Thoracic aorta (tissue), 2 donors: Measurements from ENCODE around the gene OSBPL5. TPM values are rescaled to one million over a fixed set of nuclear protein-coding genes. Genes with fewer than 3 reads are reported as not detected.
"Not testable (repeated sequence)": the region's sequence is repeated elsewhere in the genome, so short reads cannot be mapped to it uniquely, and the experiment has no call there.

Source experiments
- ATAC-seq: fragments of 150-250 bp; one replicate; pipeline ENCODE4 v1.8.0; 2017; ENCODE audit warnings: low read depth; ENCODE audit not compliant: insufficient number of reproducible peaks, low FRiP score
- DNase-seq: peaks from one replicate; pipeline ENCODE4 v3.0.0-alpha.2; 2020; ENCODE audit warnings: low spot score
- H3K27ac ChIP-seq, 2 donors: fragments of 200-600 bp; sonication (generic); 1 replicate in 1 of 2; 2 replicates in 1 of 2; pipeline ENCODE4 v1.5.1; 2016; ENCODE audit warnings: mild to moderate bottlenecking in 2 of 2, moderate library complexity in 2 of 2
- H3K27me3 ChIP-seq: fragments of 200-600 bp; sonication (generic); replicated peaks from 2 replicates; pipeline ENCODE4 v1.6.0; 2016; ENCODE audit warnings: mild to moderate bottlenecking; ENCODE audit not compliant: insufficient read depth
- H3K36me3 ChIP-seq: fragments of 200-600 bp; sonication (generic); one replicate; pipeline ENCODE4 v1.5.1; 2016
- H3K4me1 ChIP-seq, 2 donors: fragments of 200-600 bp; sonication (generic); 1 replicate in 1 of 2; 2 replicates in 1 of 2; pipeline versions ENCODE4 v1.5.1 to v1.6.0; 2016; ENCODE audit warnings: low read depth in 2 of 2, mild to moderate bottlenecking in 1 of 2; ENCODE audit not compliant: control insufficient read depth in 1 of 2
- H3K4me3 ChIP-seq: fragments of 200-600 bp; sonication (generic); 2 replicates; pipeline ENCODE4 v1.5.1; 2016; ENCODE audit warnings: mild to moderate bottlenecking
- H3K9me3 ChIP-seq: fragments of 200-600 bp; sonication (generic); 2 replicates; pipeline ENCODE4 v1.5.1; 2016
- total RNA-seq, 2 donors: library from RNA; depleted of rRNA; stranded (reverse); fragments of >200 nt; gene quantifications; one replicate each; pipeline versions ENCODE4 v1.1.0 to v1.2.3, GENCODE V29; 2016
- TF ChIP-seq, protein P1 (sequence below): fragments of 200-600 bp; sonication (generic); IDR thresholded peaks from one replicate; pipeline ENCODE4 v1.5.1; 2019; ENCODE audit warnings: antibody characterized with exemption

OSBPL5 gene
- total RNA-seq, 2 donors from 2014 or later: 99.9 to 121 TPM

DNA sequence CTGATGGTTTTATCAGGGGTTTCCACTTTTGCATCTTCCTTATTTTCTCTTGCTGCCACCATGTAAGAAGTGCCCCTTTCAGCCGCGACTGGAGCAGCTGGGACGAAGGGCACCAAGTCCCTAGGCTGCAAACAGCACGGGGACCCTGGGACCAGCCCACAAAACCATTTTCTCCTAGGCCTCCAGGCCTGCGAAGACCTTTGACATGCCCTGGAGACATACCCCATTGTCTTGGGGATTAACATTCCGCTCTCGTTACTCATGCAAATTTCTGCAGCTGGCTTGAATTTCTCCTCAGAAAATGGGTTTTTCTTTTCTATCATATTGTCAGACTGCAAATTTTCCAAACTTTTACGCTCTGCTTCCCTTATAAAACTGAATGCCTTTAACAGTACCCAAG, 101.2 kb downstream of the OSBPL5 start:
- H3K27ac ChIP-seq, H3K36me3 ChIP-seq, H3K4me3 ChIP-seq, ATAC-seq, H3K27me3 ChIP-seq, H3K9me3 ChIP-seq, DNase-seq, H3K4me1 ChIP-seq: not testable (repeated sequence)

- not testable (repeated sequence) for H3K27me3 ChIP-seq, DNase-seq, H3K27ac ChIP-seq, H3K36me3 ChIP-seq, H3K4me1 ChIP-seq, ATAC-seq, H3K9me3 ChIP-seq, H3K4me3 ChIP-seq
Measured at GRCh38 chr11:3063432-3063831, 101.7 kb downstream of the OSBPL5 start.

DNA sequence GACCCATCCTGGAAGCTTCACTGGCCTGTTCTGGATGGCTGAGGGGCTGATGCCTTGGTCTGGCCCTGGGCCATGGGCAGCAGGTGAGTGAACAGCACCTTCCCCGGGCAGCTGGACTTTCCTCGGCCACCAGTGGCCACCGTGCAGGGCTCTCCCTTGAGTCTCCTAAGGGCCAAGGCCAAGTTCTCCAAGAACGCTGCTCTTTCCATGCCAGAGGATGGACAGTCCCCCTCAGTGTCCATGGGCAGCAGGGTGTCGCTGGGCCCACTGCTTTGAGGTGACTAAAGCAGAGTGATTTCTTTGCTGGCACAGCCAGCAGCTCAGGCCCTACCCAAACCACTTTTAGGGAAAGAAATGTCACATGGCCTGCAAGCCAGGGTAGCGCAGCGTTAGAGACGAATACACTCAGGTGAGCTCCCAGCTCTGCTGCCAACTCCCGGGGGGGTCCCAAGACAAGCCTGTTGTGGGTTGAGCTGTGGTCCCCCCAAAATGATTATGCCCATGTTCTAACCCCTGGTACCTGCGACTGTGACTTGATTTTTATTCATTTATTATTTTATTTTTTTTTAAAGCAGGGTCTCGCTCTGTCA, 104.6 kb downstream of the OSBPL5 start:
- ATAC-seq (no peak), DNase-seq (no peak)
- Histone ChIP-seq H3K4me1 (peaks cover 7 to 18% of the 10 kb centered on the region in 2 donors), H3K4me3 (no peak overlapping the region), H3K9me3 (no peaks in the 10 kb centered on the region), H3K36me3 (no peaks in the 10 kb centered on the region), H3K27me3 (no peaks in the 10 kb centered on the region), H3K27ac (no peak overlapping the region)
- TF ChIP-seq, protein P1, sequence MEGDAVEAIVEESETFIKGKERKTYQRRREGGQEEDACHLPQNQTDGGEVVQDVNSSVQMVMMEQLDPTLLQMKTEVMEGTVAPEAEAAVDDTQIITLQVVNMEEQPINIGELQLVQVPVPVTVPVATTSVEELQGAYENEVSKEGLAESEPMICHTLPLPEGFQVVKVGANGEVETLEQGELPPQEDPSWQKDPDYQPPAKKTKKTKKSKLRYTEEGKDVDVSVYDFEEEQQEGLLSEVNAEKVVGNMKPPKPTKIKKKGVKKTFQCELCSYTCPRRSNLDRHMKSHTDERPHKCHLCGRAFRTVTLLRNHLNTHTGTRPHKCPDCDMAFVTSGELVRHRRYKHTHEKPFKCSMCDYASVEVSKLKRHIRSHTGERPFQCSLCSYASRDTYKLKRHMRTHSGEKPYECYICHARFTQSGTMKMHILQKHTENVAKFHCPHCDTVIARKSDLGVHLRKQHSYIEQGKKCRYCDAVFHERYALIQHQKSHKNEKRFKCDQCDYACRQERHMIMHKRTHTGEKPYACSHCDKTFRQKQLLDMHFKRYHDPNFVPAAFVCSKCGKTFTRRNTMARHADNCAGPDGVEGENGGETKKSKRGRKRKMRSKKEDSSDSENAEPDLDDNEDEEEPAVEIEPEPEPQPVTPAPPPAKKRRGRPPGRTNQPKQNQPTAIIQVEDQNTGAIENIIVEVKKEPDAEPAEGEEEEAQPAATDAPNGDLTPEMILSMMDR: no peak

GRCh38 chr11:3058753-3059664, 106.1 kb downstream of the OSBPL5 start:
- no peaks in the 10 kb centered on the region for H3K9me3 ChIP-seq
- no peak for ATAC-seq
- no peak overlapping the region for H3K4me3 ChIP-seq
- TF ChIP-seq, protein P1: no peak
- no peak for DNase-seq
- no peaks in the 10 kb centered on the region for H3K36me3 ChIP-seq
- H3K4me1 ChIP-seq: peaks cover 7 to 24% of the 10 kb centered on the region in 2 donors
- no peaks in the 10 kb centered on the region for H3K27me3 ChIP-seq
- H3K27ac ChIP-seq: peak overlapping the region in 1 of 2 donors; percentile 37

DNA sequence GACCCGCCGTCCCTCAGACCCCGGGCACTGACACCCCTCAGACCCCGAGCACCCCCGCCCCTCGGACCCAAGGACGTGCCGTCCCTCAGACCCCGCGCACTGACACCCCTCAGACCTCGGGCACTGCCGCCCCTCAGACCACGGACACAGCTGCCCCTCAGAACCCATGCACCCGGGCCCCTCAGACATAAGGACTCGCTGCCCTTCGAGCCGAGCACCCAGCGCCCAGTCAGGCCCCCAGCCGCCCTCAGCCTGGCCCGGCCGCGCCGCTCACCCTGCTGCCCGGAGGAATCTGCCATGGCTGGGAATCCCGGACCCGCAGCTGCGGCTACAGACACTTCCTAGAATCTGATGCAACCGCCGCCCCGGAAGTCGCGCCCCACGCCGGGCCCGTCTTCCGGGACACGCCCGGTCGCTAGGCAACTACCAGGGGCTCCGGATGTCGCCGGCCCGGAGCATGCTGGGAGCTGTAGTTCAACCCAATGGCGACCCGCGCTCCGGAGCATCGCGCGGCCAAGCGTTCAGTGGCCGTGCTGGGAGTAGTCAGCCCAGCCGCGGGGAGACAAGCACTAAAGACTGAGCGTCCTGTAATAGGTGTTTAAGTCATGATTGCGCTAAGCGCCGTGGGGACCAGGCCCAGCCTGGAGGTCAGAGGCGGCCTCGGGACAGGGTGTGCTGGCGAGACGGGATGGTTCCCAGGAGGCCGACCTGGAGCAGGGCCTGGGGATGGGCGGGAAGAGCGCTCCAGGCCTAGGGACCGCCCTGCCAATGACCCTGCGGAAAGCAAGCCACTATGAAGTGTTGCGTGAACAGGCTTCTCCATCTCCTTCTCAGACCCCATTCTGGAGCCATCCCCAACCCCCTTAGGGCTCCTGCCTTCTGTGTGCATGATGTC, 107.8 kb downstream of the OSBPL5 start, which contains the start of gene CARS1:
Gene CARS1, minus strand, starts transcription at position 355 of the 895 bp plus-strand sequence. Its CDS starts 56 bp downstream, at position 299.
- H3K36me3 ChIP-seq: no peaks in the 10 kb centered on the region

More for the DNA sequence above, 107.8 kb downstream of the OSBPL5 start, which contains the start of gene CARS1:
- ATAC-seq: peak; percentile 79
- TF ChIP-seq, protein P1: no peak
- Histone ChIP-seq H3K4me3 (peak within 1 kb of the TSS; percentile 92), H3K27me3 (no peaks in the 10 kb centered on the region), H3K27ac (peak within 1 kb of the TSS; percentile 78 to 82), H3K9me3 (no peaks in the 10 kb centered on the region), H3K4me1 (peaks cover 7 to 24% of the 10 kb centered on the region in 2 donors)
- peak; percentile 85 for DNase-seq
